ENCODE data around the gene F7. TPM values are rescaled to one million over a fixed set of nuclear protein-coding genes. Genes with fewer than 3 reads are reported as not detected.

Gene F7
- total RNA-seq, 4 donors from 2014 or later: 0.12 to 0.54 TPM; not detected in 2

DNA sequence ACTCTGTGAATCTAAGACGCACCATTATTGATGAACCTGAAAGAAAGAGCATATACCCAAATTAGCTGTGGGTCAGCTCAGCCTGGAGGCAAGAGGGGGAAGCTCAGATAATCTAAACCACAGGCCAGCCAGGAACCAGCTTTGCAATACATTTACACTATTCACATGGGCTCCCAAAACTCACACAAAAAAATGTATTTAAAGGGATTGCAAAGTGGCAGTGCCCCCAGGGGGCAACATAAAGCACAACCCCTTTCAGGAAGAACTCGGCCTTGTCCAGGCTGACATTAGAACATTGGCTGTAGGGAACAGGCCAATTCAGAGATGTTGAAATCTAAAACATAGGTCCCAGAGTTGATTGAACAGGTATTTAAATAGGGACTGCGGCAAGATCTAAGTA lies 49.6 kb downstream of the F7 start:
- Histone ChIP-seq H3K36me3 (no peaks in the 10 kb centered on the region), H3K9me3 (no peaks in the 10 kb centered on the region), H3K27me3 (peaks cover 19% of the 10 kb centered on the region), H3K4me1 (peaks cover 0 to 25% (median 7%) of the 10 kb centered on the region in 3 donors), H3K4me3 (no peak overlapping the region), H3K27ac (no peak overlapping the region)
- TF ChIP-seq POLR2AphosphoS5 (IDR thresholded peaks at IDR 0.05): no peak
- no peak for TF ChIP-seq EP300 (IDR thresholded peaks at IDR 0.05)
- TF ChIP-seq POLR2A (IDR thresholded peaks at IDR 0.05): no peak
- TF ChIP-seq, protein P1, sequence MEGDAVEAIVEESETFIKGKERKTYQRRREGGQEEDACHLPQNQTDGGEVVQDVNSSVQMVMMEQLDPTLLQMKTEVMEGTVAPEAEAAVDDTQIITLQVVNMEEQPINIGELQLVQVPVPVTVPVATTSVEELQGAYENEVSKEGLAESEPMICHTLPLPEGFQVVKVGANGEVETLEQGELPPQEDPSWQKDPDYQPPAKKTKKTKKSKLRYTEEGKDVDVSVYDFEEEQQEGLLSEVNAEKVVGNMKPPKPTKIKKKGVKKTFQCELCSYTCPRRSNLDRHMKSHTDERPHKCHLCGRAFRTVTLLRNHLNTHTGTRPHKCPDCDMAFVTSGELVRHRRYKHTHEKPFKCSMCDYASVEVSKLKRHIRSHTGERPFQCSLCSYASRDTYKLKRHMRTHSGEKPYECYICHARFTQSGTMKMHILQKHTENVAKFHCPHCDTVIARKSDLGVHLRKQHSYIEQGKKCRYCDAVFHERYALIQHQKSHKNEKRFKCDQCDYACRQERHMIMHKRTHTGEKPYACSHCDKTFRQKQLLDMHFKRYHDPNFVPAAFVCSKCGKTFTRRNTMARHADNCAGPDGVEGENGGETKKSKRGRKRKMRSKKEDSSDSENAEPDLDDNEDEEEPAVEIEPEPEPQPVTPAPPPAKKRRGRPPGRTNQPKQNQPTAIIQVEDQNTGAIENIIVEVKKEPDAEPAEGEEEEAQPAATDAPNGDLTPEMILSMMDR (IDR thresholded peaks at IDR 0.05): no peak
- 74 to 100% methylated on average over 1 to 3 of the region's 3 CpGs for WGBS, 2 donors (ENCODE audit: low coverage in 1 of 2)
- no peak for ATAC-seq

DNA sequence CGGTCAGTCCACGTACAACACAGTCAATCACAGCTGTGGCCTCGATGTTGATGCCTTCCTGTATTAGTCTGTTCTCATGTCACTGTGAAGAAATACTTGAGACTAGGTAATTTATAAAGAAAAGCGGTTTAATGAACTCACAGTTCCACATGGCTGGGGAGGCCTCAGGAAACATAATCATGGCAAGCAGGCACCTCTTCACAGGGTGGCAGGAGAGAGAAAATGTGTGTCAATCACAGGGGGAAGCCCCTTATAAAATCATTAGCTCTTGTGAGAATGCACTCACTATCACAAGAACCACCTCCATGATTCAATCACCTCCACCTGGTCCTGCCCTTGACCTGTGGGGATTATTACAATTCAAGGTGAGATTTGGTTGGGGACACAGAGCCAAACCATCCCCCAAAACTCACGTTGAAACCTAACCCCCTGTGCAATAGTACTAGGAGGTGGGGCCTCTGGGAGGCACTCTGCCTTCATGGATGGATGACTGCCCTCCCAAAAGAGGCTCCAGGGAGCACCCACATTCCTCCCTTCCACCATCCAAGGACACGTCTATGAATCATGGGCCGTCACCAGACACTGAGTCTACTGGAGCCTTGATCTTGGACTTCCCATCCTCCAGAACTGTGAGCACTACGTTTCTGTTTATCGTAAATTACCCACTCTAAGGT lies 50.5 kb downstream of the F7 start:
- peaks cover 28% of the 10 kb centered on the region for H3K27me3 ChIP-seq
- no peak overlapping the region for H3K4me3 ChIP-seq
- TF ChIP-seq, protein P1 (IDR thresholded peaks at IDR 0.05): no peak
- TF ChIP-seq EP300 (IDR thresholded peaks at IDR 0.05) (no peak), POLR2A (IDR thresholded peaks at IDR 0.05) (no peak), POLR2AphosphoS5 (IDR thresholded peaks at IDR 0.05) (no peak)
- H3K9me3 ChIP-seq: no peaks in the 10 kb centered on the region
- H3K4me1 ChIP-seq: peaks cover 0 to 25% (median 7%) of the 10 kb centered on the region in 3 donors
- no peaks in the 10 kb centered on the region for H3K36me3 ChIP-seq
- no peak overlapping the region for H3K27ac ChIP-seq
- WGBS, 2 donors (ENCODE audit: low coverage in 1 of 2): 79 to 84% methylated on average over 7 to 9 of the region's 9 CpGs
- ATAC-seq: no peak

DNA sequence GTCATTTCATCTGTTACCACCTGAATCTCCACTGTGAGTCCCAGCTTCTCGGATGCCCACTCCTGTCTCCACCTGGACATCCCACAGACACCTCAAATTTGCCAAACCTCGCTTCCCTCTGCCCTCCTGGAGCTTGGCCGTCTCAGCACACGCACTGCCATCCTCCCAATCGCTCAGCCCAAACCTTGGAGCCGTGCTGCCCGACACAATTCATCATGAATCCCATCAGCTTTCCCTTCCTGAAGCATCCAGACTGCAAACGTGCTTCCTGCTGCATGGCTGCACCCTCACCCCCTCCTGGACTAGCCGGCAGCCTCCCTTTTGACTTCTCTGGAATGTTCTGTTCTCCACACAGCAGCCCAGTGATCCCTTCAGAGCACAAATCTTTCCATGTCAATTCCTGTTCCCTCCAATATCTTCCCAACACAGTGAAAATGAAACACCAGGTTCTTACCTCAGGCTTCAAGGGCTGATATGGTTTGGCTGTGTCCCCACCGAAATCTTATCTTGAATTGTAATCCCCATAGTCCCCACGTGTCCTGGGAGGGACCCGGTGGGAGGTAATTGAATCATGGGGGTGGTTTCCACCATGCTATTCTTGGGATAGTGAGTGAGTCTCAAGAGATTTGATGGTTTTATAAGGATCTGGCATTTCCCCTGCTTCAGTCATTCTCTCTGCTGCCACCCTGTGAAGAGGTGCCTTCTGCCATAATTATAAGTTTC lies 51.8 kb downstream of the F7 start:
- H3K36me3 ChIP-seq: no peaks in the 10 kb centered on the region
- no peak for TF ChIP-seq POLR2AphosphoS5 (IDR thresholded peaks at IDR 0.05)
- TF ChIP-seq, protein P1 (IDR thresholded peaks at IDR 0.05): no peak
- no peak for TF ChIP-seq POLR2A (IDR thresholded peaks at IDR 0.05)
- ATAC-seq: no peak
- H3K27me3 ChIP-seq: peaks cover 34% of the 10 kb centered on the region
- H3K27ac ChIP-seq: no peak overlapping the region
- H3K4me3 ChIP-seq: no peak overlapping the region
- 56 to 59% methylated on average over 9 to 12 of the region's 12 CpGs for WGBS, 2 donors (ENCODE audit: low coverage in 1 of 2)
- no peaks in the 10 kb centered on the region for H3K9me3 ChIP-seq
- H3K4me1 ChIP-seq: peaks cover 0 to 20% (median 7%) of the 10 kb centered on the region in 3 donors

DNA sequence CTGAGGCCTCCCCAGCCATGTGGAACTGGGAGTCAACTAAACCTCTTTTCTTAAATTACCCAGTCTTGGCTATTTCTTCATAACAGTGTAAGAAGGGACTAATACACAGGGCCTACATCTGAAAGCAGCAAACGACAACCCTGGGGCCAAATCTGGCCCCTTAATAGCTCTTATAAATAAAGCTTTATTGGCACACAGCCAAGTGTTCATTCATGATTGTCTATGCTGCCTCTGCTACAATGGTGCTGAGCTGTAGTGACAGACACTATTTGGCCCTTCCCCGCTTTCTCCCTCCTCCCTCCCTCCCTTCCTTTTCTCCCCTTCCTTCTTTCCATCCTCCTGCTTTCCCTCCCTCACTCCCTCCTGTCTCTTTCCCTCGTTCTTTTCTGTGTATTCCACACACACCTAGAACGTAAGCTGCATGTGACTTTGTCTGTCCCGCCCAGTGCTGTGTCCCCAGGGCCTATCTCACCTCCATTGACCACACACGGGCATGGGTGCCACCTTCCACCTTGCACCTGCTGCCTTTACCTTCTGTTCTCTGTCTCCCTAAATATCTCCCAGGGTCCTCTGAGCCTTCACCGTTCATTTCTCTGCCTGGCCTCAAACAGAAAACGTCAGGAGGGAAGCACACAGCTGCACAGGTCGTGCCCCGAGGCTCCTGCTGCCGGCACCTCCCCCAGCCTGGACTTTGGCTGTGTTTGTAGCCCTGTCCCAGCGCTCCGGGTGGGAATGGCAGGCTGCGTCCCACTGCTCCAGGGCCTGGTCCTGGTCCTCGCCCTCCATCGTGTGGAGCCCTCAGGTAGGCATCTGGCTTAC lies 52.5 kb downstream of the F7 start, which contains the start of gene PROZ:
Gene PROZ, plus strand, starts transcription at position 720 of the 819 bp plus-strand sequence. Its CDS starts 13 bp downstream, at position 733.
- Histone ChIP-seq H3K4me1 (peaks cover 0 to 12% (median 3%) of the 10 kb centered on the region in 3 donors), H3K27me3 (peaks cover 41% of the 10 kb centered on the region), H3K36me3 (no peaks in the 10 kb centered on the region), H3K4me3 (no peak within 1 kb of the TSS), H3K27ac (no peak within 1 kb of the TSS), H3K9me3 (no peaks in the 10 kb centered on the region)
- ATAC-seq: no peak
- TF ChIP-seq EP300 (IDR thresholded peaks at IDR 0.05) (no peak), POLR2AphosphoS5 (IDR thresholded peaks at IDR 0.05) (no peak), POLR2A (IDR thresholded peaks at IDR 0.05) (no peak)
- TF ChIP-seq, protein P1 (IDR thresholded peaks at IDR 0.05): no peak
- WGBS, 2 donors (ENCODE audit: low coverage in 1 of 2): 59 to 67% methylated on average over 2 to 9 of the region's 16 CpGs
